SK-N-SH (cell line): ENCODE results near the gene SHISA3. TPM values are rescaled to one million over a fixed set of nuclear protein-coding genes. Genes with fewer than 3 reads are reported as not detected.

Experiments
- CTCF ChIA-PET: fragments of 300-600, 350-600 bp; formaldehyde crosslinking; extraction: SDS; loops from one replicate; lab custom pipeline; 2021; lab: Yijun Ruan, JAX
- POLR2A ChIA-PET: fragments of 350-600 bp; sonication (Branson Sonifier 250); formaldehyde crosslinking; extraction: SDS; loops from one replicate; lab custom pipeline; 2020; ENCODE audit warnings: antibody characterized with exemption, inconsistent platforms; lab: Yijun Ruan, JAX
- DNase-seq: peaks from one replicate; pipeline ENCODE4 v3.0.0; 2012
- H2AFZ ChIP-seq: fragments of 200-600 bp; sonication (generic); 2 replicates; pipeline ENCODE4 v1.8.1; 2016; ENCODE audit warnings: antibody characterized with exemption, mild to moderate bottlenecking, low read depth
- H3F3A ChIP-seq: fragments of 200-600 bp; sonication (generic); replicated peaks from 2 replicates; pipeline ENCODE3; 2016; ENCODE audit warnings: antibody characterized with exemption, mild to moderate bottlenecking; ENCODE audit not compliant: insufficient read depth
- H3K27ac ChIP-seq, 2 experiments: fragments of 200-500 bp in 1 of 2; fragments of 200-600 bp in 1 of 2; sonication (Bioruptor generic) in 1 of 2; sonication (generic), shearing (Covaris generic) in 1 of 2; 2 replicates each; pipeline versions ENCODE4 v1.5.1 to v1.6.1; 2014 to 2016; ENCODE audit warnings: low read depth in 2 of 2, inconsistent platforms in 1 of 2, low read length in 1 of 2, mild to moderate bottlenecking in 1 of 2, mixed read lengths in 1 of 2
- H3K27me3 ChIP-seq: fragments of 200-600 bp; sonication (generic), shearing (Covaris generic); 2 replicates; pipeline ENCODE4 v1.6.1; 2016; ENCODE audit warnings: mixed run types; ENCODE audit not compliant: insufficient read depth
- H3K36me3 ChIP-seq, 2 experiments: fragments of 200-500 bp in 1 of 2; fragments of 200-600 bp in 1 of 2; sonication (Bioruptor generic) in 1 of 2; sonication (generic) in 1 of 2; replicated peaks in 1 of 2; 2 replicates each; pipeline versions ENCODE3 to v1.5.1; 2014 to 2016; ENCODE audit warnings: low read length in 1 of 2, mild to moderate bottlenecking in 1 of 2; ENCODE audit not compliant: insufficient read depth in 2 of 2, control insufficient read depth in 1 of 2
- H3K4me1 ChIP-seq, 2 experiments: fragments of 200-500 bp in 1 of 2; fragments of 200-600 bp in 1 of 2; sonication (Bioruptor generic) in 1 of 2; sonication (generic), shearing (Covaris generic) in 1 of 2; 2 replicates each; pipeline versions ENCODE4 v1.5.1 to v1.6.1; 2014 to 2016; ENCODE audit warnings: low read depth in 1 of 2, low read length in 1 of 2, mixed run types in 1 of 2; ENCODE audit not compliant: insufficient read depth in 2 of 2, control insufficient read depth in 1 of 2
- H3K4me2 ChIP-seq: fragments of 200-600 bp; sonication (generic), shearing (Covaris generic); 2 replicates; pipeline ENCODE4 v1.6.1; 2017; ENCODE audit warnings: mixed run types
- H3K4me3 ChIP-seq, 2 experiments: fragments of 200-500 bp in 1 of 2; fragments of 200-600 bp in 1 of 2; sonication (Bioruptor generic) in 1 of 2; sonication (generic), shearing (Covaris generic) in 1 of 2; 2 replicates each; pipeline versions ENCODE4 v1.5.1 to v1.8.1; 2014 to 2016; ENCODE audit warnings: low read depth in 2 of 2, inconsistent platforms in 1 of 2, low read length in 1 of 2, mild to moderate bottlenecking in 1 of 2, mixed read lengths in 1 of 2, moderate library complexity in 1 of 2
- H3K79me2 ChIP-seq: fragments of 200-600 bp; sonication (generic); 2 replicates; pipeline ENCODE4 v1.8.1; 2017; ENCODE audit warnings: mild to moderate bottlenecking; ENCODE audit not compliant: insufficient read depth
- H3K9ac ChIP-seq: fragments of 200-600 bp; sonication (generic); 2 replicates; pipeline ENCODE4 v1.6.1; 2017; ENCODE audit warnings: mixed run types
- H3K9me2 ChIP-seq: fragments of 200-600 bp; sonication (generic); 2 replicates; pipeline ENCODE4 v1.6.1; 2017; ENCODE audit warnings: mixed run types
- H3K9me3 ChIP-seq: fragments of 200-600 bp; sonication (generic); 2 replicates; pipeline ENCODE4 v1.6.1; 2017; ENCODE audit warnings: mixed run types, mild to moderate bottlenecking, moderate library complexity
- H4K20me1 ChIP-seq: fragments of 200-600 bp; sonication (generic); 2 replicates; pipeline ENCODE4 v1.6.1; 2017; ENCODE audit warnings: mild to moderate bottlenecking, mixed run types; ENCODE audit not compliant: insufficient read depth
- CHD2 ChIP-seq: fragments of 150-350 bp; IDR thresholded peaks from 2 replicates; pipeline ENCODE4 v1.6.1; 2018; ENCODE audit warnings: low read length; ENCODE audit not compliant: partially characterized antibody
- ELF1 ChIP-seq: IDR thresholded peaks from 2 replicates; pipeline ENCODE4 v1.4.0; 2012
- EZH2phosphoT487 ChIP-seq: fragments of 200-600 bp; sonication (generic); IDR thresholded peaks from 2 replicates; pipeline ENCODE4 v1.6.1; 2017; ENCODE audit warnings: low read depth, mixed run types, mild to moderate bottlenecking, antibody characterized with exemption, moderate library complexity, borderline replicate concordance
- FOSL2 ChIP-seq: IDR thresholded peaks from 2 replicates; pipeline ENCODE4 v1.4.0; 2012; ENCODE audit warnings: low read depth, mild to moderate bottlenecking, moderate library complexity, borderline replicate concordance
- GATA2 ChIP-seq: sonication (generic); formaldehyde crosslinking; IDR thresholded peaks from 2 replicates; pipeline ENCODE4 v1.5.0; 2020; ENCODE audit warnings: mild to moderate bottlenecking, missing genetic modification reagents
- MAX ChIP-seq: IDR thresholded peaks from 2 replicates; pipeline ENCODE4 v1.4.0; 2012; ENCODE audit warnings: low read depth
- NFIC ChIP-seq: IDR thresholded peaks from 2 replicates; pipeline ENCODE4 v1.4.0; 2012; ENCODE audit warnings: borderline replicate concordance
- NRF1 ChIP-seq: IDR thresholded peaks from 2 replicates; pipeline ENCODE4 v1.6.1; 2012; ENCODE audit warnings: low read depth, mild to moderate bottlenecking, low read length
- POLR2AphosphoS5 ChIP-seq: IDR thresholded peaks from 2 replicates; pipeline ENCODE4 v1.6.1; 2012; ENCODE audit warnings: low read depth, low read length
- RAD21 ChIP-seq: IDR thresholded peaks from 2 replicates; pipeline ENCODE4 v1.6.1; 2012; ENCODE audit warnings: mild to moderate bottlenecking, low read length
- TAF1 ChIP-seq: IDR thresholded peaks from 2 replicates; pipeline ENCODE4 v1.6.1; 2012; ENCODE audit warnings: low read depth, mild to moderate bottlenecking, low read length, moderate library complexity, borderline replicate concordance
- TCF12 ChIP-seq: IDR thresholded peaks from 2 replicates; pipeline ENCODE4 v1.4.0; 2012
- USF1 ChIP-seq: IDR thresholded peaks from 2 replicates; pipeline ENCODE4 v1.4.0; 2012; ENCODE audit warnings: low read depth, borderline replicate concordance
- YY1 ChIP-seq: IDR thresholded peaks from 2 replicates; pipeline ENCODE4 v1.4.0; 2012; ENCODE audit warnings: low read depth, mild to moderate bottlenecking
- WGBS: methylation state at CpG from one replicate; pipeline ENCODE4 v1.1.6; 2017; ENCODE audit warnings: low lambda C conversion rate; 5-methylcytosine and 5-hydroxymethylcytosine counted together
- polyA plus RNA-seq, 3 experiments: library from polyadenylated mRNA; depleted of rRNA; stranded (reverse); fragments of >200 nt; gene quantifications; 2 replicates each; pipeline ENCODE4 v1.2.3, GENCODE V29; 2012
- TF ChIP-seq, protein P1 (sequence below): fragments of 150-350 bp; IDR thresholded peaks from 2 replicates; pipeline ENCODE4 v1.6.1; 2016; ENCODE audit warnings: mild to moderate bottlenecking, low read depth, low read length
- TF ChIP-seq, protein P2 (sequence below): IDR thresholded peaks from 2 replicates; pipeline ENCODE4; 2012
- TF ChIP-seq, protein P3 (sequence below): IDR thresholded peaks from 2 replicates; pipeline ENCODE4 v1.6.1; 2012; ENCODE audit warnings: mild to moderate bottlenecking, low read depth, low read length, moderate library complexity

The SHISA3 gene
- polyA plus RNA-seq, 1 of the 3 experiments (the other 2 are of a cell fraction), result 1.1 TPM

DNA sequence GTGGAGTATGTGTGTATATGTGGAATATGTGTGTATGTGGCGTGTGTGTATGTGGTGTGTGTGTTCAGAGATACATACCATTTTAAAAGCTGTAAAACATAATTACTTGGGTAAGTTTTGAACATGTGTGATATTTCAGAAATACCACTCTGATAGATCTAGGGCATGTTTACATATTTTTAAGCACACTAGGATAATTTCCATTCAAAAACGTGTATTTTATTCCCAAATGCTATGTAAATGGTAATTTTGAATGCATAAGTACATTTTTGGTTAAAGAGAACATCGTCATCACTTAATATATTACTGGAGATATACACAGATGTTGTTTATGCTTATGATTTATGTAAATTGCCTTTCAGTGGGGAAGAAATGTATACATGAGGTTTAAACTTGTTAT lies 34.7 kb upstream of the SHISA3 start (continued):
- TF ChIP-seq, protein P1, sequence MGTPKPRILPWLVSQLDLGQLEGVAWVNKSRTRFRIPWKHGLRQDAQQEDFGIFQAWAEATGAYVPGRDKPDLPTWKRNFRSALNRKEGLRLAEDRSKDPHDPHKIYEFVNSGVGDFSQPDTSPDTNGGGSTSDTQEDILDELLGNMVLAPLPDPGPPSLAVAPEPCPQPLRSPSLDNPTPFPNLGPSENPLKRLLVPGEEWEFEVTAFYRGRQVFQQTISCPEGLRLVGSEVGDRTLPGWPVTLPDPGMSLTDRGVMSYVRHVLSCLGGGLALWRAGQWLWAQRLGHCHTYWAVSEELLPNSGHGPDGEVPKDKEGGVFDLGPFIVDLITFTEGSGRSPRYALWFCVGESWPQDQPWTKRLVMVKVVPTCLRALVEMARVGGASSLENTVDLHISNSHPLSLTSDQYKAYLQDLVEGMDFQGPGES, result no peak
- no peak for TF ChIP-seq NRF1
- TF ChIP-seq, protein P2, sequence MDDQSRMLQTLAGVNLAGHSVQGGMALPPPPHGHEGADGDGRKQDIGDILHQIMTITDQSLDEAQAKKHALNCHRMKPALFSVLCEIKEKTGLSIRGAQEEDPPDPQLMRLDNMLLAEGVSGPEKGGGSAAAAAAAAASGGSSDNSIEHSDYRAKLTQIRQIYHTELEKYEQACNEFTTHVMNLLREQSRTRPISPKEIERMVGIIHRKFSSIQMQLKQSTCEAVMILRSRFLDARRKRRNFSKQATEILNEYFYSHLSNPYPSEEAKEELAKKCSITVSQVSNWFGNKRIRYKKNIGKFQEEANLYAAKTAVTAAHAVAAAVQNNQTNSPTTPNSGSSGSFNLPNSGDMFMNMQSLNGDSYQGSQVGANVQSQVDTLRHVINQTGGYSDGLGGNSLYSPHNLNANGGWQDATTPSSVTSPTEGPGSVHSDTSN, result no peak
- no peak for TF ChIP-seq CHD2

DNA sequence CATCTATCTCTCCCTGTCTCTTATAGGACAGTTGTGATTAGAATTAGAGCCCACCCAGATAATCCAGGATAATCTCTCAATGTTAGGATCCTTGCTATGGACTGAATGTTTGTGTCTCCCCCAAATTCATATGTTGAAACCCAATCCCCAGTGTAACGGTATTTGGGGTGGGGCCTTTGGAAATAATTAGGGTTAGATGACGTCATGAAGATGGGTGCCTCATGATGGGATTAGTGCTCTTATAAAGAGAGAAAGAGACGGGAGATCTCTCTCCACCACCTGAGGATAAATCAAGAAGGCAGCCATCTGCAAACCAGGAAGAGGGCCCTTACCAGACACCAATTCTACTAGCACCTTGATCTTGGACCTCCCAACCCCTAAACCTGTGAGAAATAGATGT lies 33.7 kb upstream of the SHISA3 start:
- Histone ChIP-seq H3F3A (no peaks in the 10 kb centered on the region), H3K27ac (no peak overlapping the region), H3K9me3 (no peaks in the 10 kb centered on the region), H3K9ac (no peak overlapping the region), H3K4me2 (no peak overlapping the region)
- POLR2A ChIA-PET, result no interaction called here
- TF ChIP-seq MAX (no peak), ELF1 (no peak), TCF12 (no peak), EZH2phosphoT487 (no peak)
- TF ChIP-seq, all 33 proteins: peak for 0
- no peak for DNase-seq
- Histone ChIP-seq H3K27me3 (no peaks in the 10 kb centered on the region; the same call in 1 of the 2 replicates), H3K9me2 (no peaks in the 10 kb centered on the region), H3K36me3 (no peaks in the 10 kb centered on the region), H2AFZ (no peak overlapping the region), H3K4me3 (no peak overlapping the region), H4K20me1 (no peaks in the 10 kb centered on the region), H3K79me2 (no peaks in the 10 kb centered on the region), H3K4me1 (no peaks in the 10 kb centered on the region; a peak in 2 of 4 replicates)
- 29% methylated on average over 3 of the region's 3 CpGs for WGBS
- CTCF ChIA-PET, result no interaction called here

DNA sequence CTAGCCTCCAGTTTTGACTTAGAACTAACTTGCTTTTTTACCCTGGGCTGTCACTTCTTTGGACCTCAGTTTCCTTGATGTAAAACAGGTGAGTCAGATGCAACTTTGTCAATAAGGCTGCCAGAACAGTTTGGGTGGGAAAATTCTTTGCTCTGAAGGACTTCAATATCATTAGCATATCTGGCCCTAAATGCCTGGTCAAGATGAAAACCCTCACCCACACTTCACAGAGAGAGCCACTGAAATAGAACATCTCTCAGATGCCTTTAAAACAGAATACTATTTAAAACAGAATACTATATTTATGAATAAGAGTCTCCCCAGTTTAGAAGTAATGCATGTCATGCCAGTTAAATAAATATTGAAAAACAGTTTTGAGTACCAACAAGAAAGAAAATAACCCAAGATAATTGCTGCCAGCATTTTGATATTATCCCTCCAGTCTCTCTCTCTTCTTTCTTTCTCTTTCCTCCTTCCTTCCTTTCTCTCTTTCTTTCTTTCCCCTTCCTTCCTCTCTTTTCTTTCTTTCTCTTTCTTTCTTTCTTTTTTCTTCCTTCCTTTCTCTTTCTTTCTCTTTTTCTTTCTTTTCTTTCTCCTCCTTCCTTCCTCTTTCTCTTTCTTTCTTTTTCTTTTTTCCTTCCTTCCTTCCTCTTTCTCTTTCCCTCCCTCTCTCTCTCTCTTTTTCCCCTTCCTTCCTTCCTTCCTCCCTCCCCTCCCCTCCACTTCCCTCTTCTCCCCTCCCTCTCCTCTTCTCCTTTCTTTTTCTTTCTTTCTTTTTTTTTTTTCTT lies 32.8 kb upstream of the SHISA3 start:
- Histone ChIP-seq H3K4me1 (no peaks in the 10 kb centered on the region; a peak in 2 of 4 replicates), H3F3A (no peaks in the 10 kb centered on the region), H3K4me3 (no peak overlapping the region), H4K20me1 (no peaks in the 10 kb centered on the region), H3K79me2 (no peaks in the 10 kb centered on the region), H2AFZ (0 out of 2 replicates have a peak overlapping the region, but pooled peaks have one; percentile 11), H3K9ac (no peak overlapping the region), H3K27me3 (no peaks in the 10 kb centered on the region; the same call in 1 of the 2 replicates), H3K9me2 (no peaks in the 10 kb centered on the region), H3K27ac (no peak overlapping the region), H3K4me2 (no peak overlapping the region), H3K36me3 (no peaks in the 10 kb centered on the region), H3K9me3 (no peaks in the 10 kb centered on the region)
- no peak for TF ChIP-seq NFIC
- TF ChIP-seq USF1, result no peak
- TF ChIP-seq EZH2phosphoT487, result no peak
- no peak for TF ChIP-seq FOSL2
- no peak for TF ChIP-seq RAD21
- no peak for TF ChIP-seq POLR2AphosphoS5
- TF ChIP-seq, protein P3, sequence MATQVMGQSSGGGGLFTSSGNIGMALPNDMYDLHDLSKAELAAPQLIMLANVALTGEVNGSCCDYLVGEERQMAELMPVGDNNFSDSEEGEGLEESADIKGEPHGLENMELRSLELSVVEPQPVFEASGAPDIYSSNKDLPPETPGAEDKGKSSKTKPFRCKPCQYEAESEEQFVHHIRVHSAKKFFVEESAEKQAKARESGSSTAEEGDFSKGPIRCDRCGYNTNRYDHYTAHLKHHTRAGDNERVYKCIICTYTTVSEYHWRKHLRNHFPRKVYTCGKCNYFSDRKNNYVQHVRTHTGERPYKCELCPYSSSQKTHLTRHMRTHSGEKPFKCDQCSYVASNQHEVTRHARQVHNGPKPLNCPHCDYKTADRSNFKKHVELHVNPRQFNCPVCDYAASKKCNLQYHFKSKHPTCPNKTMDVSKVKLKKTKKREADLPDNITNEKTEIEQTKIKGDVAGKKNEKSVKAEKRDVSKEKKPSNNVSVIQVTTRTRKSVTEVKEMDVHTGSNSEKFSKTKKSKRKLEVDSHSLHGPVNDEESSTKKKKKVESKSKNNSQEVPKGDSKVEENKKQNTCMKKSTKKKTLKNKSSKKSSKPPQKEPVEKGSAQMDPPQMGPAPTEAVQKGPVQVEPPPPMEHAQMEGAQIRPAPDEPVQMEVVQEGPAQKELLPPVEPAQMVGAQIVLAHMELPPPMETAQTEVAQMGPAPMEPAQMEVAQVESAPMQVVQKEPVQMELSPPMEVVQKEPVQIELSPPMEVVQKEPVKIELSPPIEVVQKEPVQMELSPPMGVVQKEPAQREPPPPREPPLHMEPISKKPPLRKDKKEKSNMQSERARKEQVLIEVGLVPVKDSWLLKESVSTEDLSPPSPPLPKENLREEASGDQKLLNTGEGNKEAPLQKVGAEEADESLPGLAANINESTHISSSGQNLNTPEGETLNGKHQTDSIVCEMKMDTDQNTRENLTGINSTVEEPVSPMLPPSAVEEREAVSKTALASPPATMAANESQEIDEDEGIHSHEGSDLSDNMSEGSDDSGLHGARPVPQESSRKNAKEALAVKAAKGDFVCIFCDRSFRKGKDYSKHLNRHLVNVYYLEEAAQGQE, result no peak
- no peak for TF ChIP-seq CHD2
- TF ChIP-seq TAF1, result no peak
- no peak for TF ChIP-seq YY1
- TF ChIP-seq GATA2 (CRISPR knock-in tag), result no peak
- TF ChIP-seq NRF1, result no peak
- ChIA-PET CTCF (interaction anchor here (1.0 kb wide), 1 partner anchor 82 kb away, joined by 3 read pairs; no protein-coding TSS in a partner anchor), POLR2A (no interaction called here)
- DNase-seq, result no peak
